HepG2 (cell line): ENCODE measurements around the gene RSPRY1. TPM values are rescaled to one million over a fixed set of nuclear protein-coding genes. Genes with fewer than 3 reads are reported as not detected.

ENCODE experiments used
- ARNT2 ChIP-seq: sonication (generic); formaldehyde crosslinking; IDR thresholded peaks from 2 replicates; pipeline ENCODE4 v1.8.0; 2022; ENCODE audit warnings: mild to moderate bottlenecking, low read depth, missing genetic modification reagents, moderate library complexity
- ERF ChIP-seq: IDR thresholded peaks from 2 replicates; pipeline ENCODE4 v1.6.1; 2018; ENCODE audit warnings: missing biosample characterization, missing genetic modification reagents
- GATA4 ChIP-seq: sonication (generic); IDR thresholded peaks from 2 replicates; pipeline ENCODE4 v1.6.1; 2016; ENCODE audit warnings: antibody characterized with exemption, low read depth, borderline replicate concordance
- GATAD1 ChIP-seq: IDR thresholded peaks from 2 replicates; pipeline ENCODE4 v1.6.1; 2016; ENCODE audit warnings: missing genetic modification reagents, missing compliant biosample characterization
- HNF4G ChIP-seq, 2 experiments: sonication (generic) in 1 of 2; formaldehyde crosslinking in 1 of 2; IDR thresholded peaks; 2 replicates each; pipeline versions ENCODE4 v1.4.0 to v1.6.1; 2011 to 2020; ENCODE audit warnings: borderline replicate concordance in 2 of 2, low read depth in 2 of 2, mild to moderate bottlenecking in 2 of 2, low read length in 1 of 2, missing genetic modification reagents in 1 of 2, moderate library complexity in 1 of 2
- KLF15 ChIP-seq: sonication (generic); formaldehyde crosslinking; IDR thresholded peaks from 2 replicates; pipeline ENCODE4 v1.8.1; 2023; ENCODE audit warnings: borderline replicate concordance, mild to moderate bottlenecking, inconsistent platforms, missing genetic modification reagents, mixed read lengths
- MAFG ChIP-seq: sonication (generic); formaldehyde crosslinking; IDR thresholded peaks from 2 replicates; pipeline ENCODE4 v1.5.1; 2020; ENCODE audit warnings: mild to moderate bottlenecking, missing genetic modification reagents
- MEIS1 ChIP-seq: sonication (generic); formaldehyde crosslinking; IDR thresholded peaks from 2 replicates; pipeline ENCODE4 v1.9.0; 2021; ENCODE audit warnings: mild to moderate bottlenecking, missing genetic modification reagents, moderate library complexity, borderline replicate concordance
- MTF2 ChIP-seq: sonication (generic); formaldehyde crosslinking; IDR thresholded peaks from 2 replicates; pipeline ENCODE4 v1.5.0; 2020; ENCODE audit warnings: missing genetic modification reagents, borderline replicate concordance
- NKX3-1 ChIP-seq: sonication (generic); formaldehyde crosslinking; IDR thresholded peaks from 2 replicates; pipeline ENCODE4 v1.5.0; 2020; ENCODE audit warnings: missing genetic modification reagents
- PCBP2 ChIP-seq: fragments of 200-400 bp; formaldehyde crosslinking; optimal IDR thresholded peaks from 2 replicates; pipeline ENCODE3; 2018; ENCODE audit warnings: low read length, low read depth; ENCODE audit not compliant: poor library complexity, severe bottlenecking
- PRPF4 ChIP-seq: fragments of 200-400 bp; formaldehyde crosslinking; IDR thresholded peaks from 2 replicates; pipeline ENCODE4 v1.6.1; 2016; ENCODE audit warnings: low read length, low read depth; ENCODE audit not compliant: poor library complexity, severe bottlenecking
- SATB2 ChIP-seq: sonication (generic); formaldehyde crosslinking; IDR thresholded peaks from 2 replicates; pipeline ENCODE4 v1.5.0; 2020; ENCODE audit warnings: missing genetic modification reagents
- TSC22D2 ChIP-seq: sonication (generic); formaldehyde crosslinking; IDR thresholded peaks from 2 replicates; pipeline ENCODE4 v1.5.1; 2020; ENCODE audit warnings: missing genetic modification reagents, mild to moderate bottlenecking, borderline replicate concordance
- ZBTB7A ChIP-seq: sonication (generic); formaldehyde crosslinking; IDR thresholded peaks from 2 replicates; pipeline ENCODE4 v1.8.0; 2022; ENCODE audit warnings: mild to moderate bottlenecking, missing genetic modification reagents
- ZKSCAN1 ChIP-seq: fragments of 150-350 bp; IDR thresholded peaks from 2 replicates; pipeline ENCODE4 v1.6.1; 2014; ENCODE audit warnings: low read length
- ZNF12 ChIP-seq: sonication (generic); formaldehyde crosslinking; IDR thresholded peaks from 2 replicates; pipeline ENCODE4 v1.5.0; 2020; ENCODE audit warnings: missing genetic modification reagents
- ZNF260 ChIP-seq: sonication (generic); formaldehyde crosslinking; IDR thresholded peaks from 2 replicates; pipeline ENCODE4 v1.4.0; 2020; ENCODE audit warnings: missing genetic modification reagents, low read depth, mild to moderate bottlenecking, borderline replicate concordance
- ZNF34 ChIP-seq: sonication (generic); formaldehyde crosslinking; IDR thresholded peaks from 2 replicates; pipeline ENCODE4 v1.4.0; 2020; ENCODE audit warnings: mild to moderate bottlenecking, missing genetic modification reagents, borderline replicate concordance
- ZNF569 ChIP-seq: sonication (generic); formaldehyde crosslinking; IDR thresholded peaks from 2 replicates; pipeline ENCODE4 v1.5.0; 2020; ENCODE audit warnings: mild to moderate bottlenecking, missing genetic modification reagents, moderate library complexity, borderline replicate concordance
- ZNF674 ChIP-seq: sonication (generic); formaldehyde crosslinking; IDR thresholded peaks from 2 replicates; pipeline ENCODE4 v1.5.0; 2020; ENCODE audit warnings: low read depth, mild to moderate bottlenecking, missing genetic modification reagents
- ZNF768 ChIP-seq: sonication (generic); formaldehyde crosslinking; IDR thresholded peaks from 2 replicates; pipeline ENCODE4 v1.4.0; 2020; ENCODE audit warnings: missing genetic modification reagents
- ZNF776 ChIP-seq: sonication (generic); formaldehyde crosslinking; IDR thresholded peaks from 2 replicates; pipeline ENCODE4 v1.4.0; 2020; ENCODE audit warnings: mild to moderate bottlenecking, missing genetic modification reagents
- ZNF841 ChIP-seq: sonication (generic); formaldehyde crosslinking; IDR thresholded peaks from 2 replicates; pipeline ENCODE4 v1.8.1; 2023; ENCODE audit warnings: missing genetic modification reagents, borderline replicate concordance
- ZSCAN12 ChIP-seq: sonication (generic); formaldehyde crosslinking; IDR thresholded peaks from 2 replicates; pipeline ENCODE4 v1.9.0; 2021; ENCODE audit warnings: mild to moderate bottlenecking, missing genetic modification reagents
- polyA plus RNA-seq, 8 experiments: library from polyadenylated mRNA; depleted of rRNA in 3 of 8; stranded (reverse) in 7 of 8; unstranded in 1 of 8; fragments of >200 nt; fragmentation: Illumina TruSeq in 4 of 8; extraction: Trizol in 4 of 8; gene quantifications; 2 replicates each; pipeline versions ENCODE4 v1.2.1 to v1.2.3, GENCODE V29; 2011 to 2016; ENCODE audit warnings: low read depth in 4 of 8, missing spikeins in 1 of 8, mixed read lengths in 1 of 8; ENCODE audit not compliant: insufficient read depth in 1 of 8
- total RNA-seq, 5 experiments: library from RNA; depleted of rRNA; stranded (reverse); fragments of >200 nt; fragmentation: Illumina TruSeq; extraction: Trizol; gene quantifications; 2 replicates each; pipeline ENCODE4 v1.2.3, GENCODE V29; 2016; ENCODE audit warnings: low read depth in 1 of 5
- TF ChIP-seq, protein P1 (sequence below): IDR thresholded peaks from 2 replicates; pipeline ENCODE4 v1.6.1; 2016; ENCODE audit warnings: missing genetic modification reagents, missing compliant biosample characterization
- TF ChIP-seq, protein P2 (sequence below): sonication (generic); formaldehyde crosslinking; IDR thresholded peaks from 2 replicates; pipeline ENCODE4 v1.8.0; 2022; ENCODE audit warnings: missing genetic modification reagents, mild to moderate bottlenecking, borderline replicate concordance

Gene RSPRY1
- total and polyA plus RNA-seq, 2 of the 13 experiments (the other 11 are each of a cell fraction or from before 2014, with no cell fraction given): 53.4 to 61.0 TPM

DNA sequence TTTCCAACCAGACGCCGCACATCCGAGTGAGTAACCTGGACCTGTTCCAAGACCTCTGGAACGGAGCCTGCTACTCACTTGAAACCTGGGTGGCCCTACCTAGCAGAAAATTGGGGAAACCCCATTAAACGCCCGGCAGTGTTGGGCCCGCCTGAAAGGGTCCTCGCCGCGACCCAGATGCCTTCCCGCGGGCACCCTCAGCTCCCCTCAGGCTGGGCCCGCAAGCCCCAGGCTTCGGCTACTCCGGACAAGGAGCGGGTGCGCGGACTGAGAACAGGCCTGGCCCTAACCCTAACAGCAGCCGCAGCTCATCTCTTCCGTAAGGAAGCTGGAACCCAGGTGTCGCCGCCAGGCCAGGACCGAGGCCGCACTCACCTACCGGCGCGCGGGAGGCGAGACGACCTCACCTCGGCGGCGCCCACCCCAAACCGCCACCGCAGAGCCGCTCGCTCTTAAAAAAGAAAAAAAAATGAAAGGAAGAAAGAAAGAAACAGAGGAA is 634 bp upstream of the RSPRY1 start (continued):
- TF ChIP-seq, protein P1, sequence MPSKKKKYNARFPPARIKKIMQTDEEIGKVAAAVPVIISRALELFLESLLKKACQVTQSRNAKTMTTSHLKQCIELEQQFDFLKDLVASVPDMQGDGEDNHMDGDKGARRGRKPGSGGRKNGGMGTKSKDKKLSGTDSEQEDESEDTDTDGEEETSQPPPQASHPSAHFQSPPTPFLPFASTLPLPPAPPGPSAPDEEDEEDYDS (CRISPR knock-in tag): no peak
- no peak for TF ChIP-seq MTF2
- TF ChIP-seq ZNF768 (CRISPR knock-in tag): peak; percentile 72; the same call in 1 of the 2 replicates
- TF ChIP-seq NKX3-1: peak; percentile 81; the same call in 1 of the 2 replicates
- peak; percentile 72; the same call in 1 of the 2 replicates for TF ChIP-seq ZSCAN12 (CRISPR knock-in tag)
- TF ChIP-seq ZNF841: no peak
- no peak for TF ChIP-seq PRPF4
- no peak for TF ChIP-seq ZNF569 (CRISPR knock-in tag)
- 0 out of 2 replicates have a peak, but pooled peaks have one; percentile 40 for TF ChIP-seq ZNF12 (CRISPR knock-in tag)
- no peak for TF ChIP-seq ERF (CRISPR knock-in tag)
- no peak for TF ChIP-seq MEIS1
- TF ChIP-seq GATA4: no peak
- 0 out of 2 replicates have a peak, but pooled peaks have one; percentile 39 for TF ChIP-seq TSC22D2
- TF ChIP-seq ZNF34 (CRISPR knock-in tag): peak; percentile 47; the same call in 1 of the 2 replicates
- no peak for TF ChIP-seq ZNF674 (CRISPR knock-in tag)
- TF ChIP-seq ZNF776: peak; percentile 75; the same call in 1 of the 2 replicates
- TF ChIP-seq MAFG: peak; percentile 59; the same call in 1 of the 2 replicates
- TF ChIP-seq ZNF260: no peak
- no peak for TF ChIP-seq HNF4G (IDR thresholded peaks at IDR 0.05; ENCODE audit: borderline replicate concordance, low read depth, low read length)
- no peak for TF ChIP-seq HNF4G (CRISPR knock-in tag; IDR thresholded peaks at IDR 0.05; ENCODE audit: borderline replicate concordance, low read depth)
- TF ChIP-seq ZBTB7A (CRISPR knock-in tag): 0 out of 2 replicates have a peak, but pooled peaks have one; percentile 31
- peak; percentile 50 for TF ChIP-seq ARNT2
- no peak for TF ChIP-seq GATAD1
- 0 out of 2 replicates have a peak, but pooled peaks have one; percentile 33 for TF ChIP-seq KLF15 (CRISPR knock-in tag)
- TF ChIP-seq, protein P2, sequence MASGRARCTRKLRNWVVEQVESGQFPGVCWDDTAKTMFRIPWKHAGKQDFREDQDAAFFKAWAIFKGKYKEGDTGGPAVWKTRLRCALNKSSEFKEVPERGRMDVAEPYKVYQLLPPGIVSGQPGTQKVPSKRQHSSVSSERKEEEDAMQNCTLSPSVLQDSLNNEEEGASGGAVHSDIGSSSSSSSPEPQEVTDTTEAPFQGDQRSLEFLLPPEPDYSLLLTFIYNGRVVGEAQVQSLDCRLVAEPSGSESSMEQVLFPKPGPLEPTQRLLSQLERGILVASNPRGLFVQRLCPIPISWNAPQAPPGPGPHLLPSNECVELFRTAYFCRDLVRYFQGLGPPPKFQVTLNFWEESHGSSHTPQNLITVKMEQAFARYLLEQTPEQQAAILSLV: peak; percentile 83; the same call in 1 of the 2 replicates
- TF ChIP-seq ZKSCAN1: no peak
- 0 out of 2 replicates have a peak, but pooled peaks have one; percentile 62 for TF ChIP-seq SATB2 (CRISPR knock-in tag)
- no peak for TF ChIP-seq PCBP2
